ENCODE data around the gene RALGDS. TPM values are rescaled to one million over a fixed set of nuclear protein-coding genes. Genes with fewer than 3 reads are reported as not detected.

Gene RALGDS
- total RNA-seq, 1 experiment from 2014 or later: 40.1 TPM

DNA sequence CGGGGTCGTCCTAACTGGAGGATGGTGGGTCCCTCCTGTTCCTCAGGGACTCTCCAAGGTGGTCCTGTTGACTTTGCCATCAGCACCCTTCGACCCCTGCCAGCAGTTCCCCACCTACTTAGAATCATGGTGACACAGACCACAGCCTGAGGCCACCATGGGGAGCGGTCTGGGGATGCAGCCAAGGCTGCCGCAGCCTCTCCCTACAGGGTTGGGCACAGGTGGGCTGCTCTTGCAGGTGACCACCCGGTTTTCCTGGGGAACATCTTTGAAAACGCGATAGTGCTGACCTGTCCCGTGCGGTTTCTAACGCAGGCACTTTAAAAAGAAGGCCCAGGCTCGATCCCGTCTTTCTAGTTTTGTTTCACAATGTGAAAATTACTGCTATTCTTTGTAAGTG is 72.0 kb downstream of the RALGDS start:
- intact Hi-C loops (cut with micrococcal nuclease; ENCODE audit: unreplicated experiment): no loop called here
- CTCF ChIA-PET: no interaction called here
- no peaks in the 10 kb centered on the region for H3K4me1 ChIP-seq (ENCODE audit: insufficient read depth, low read length, poor library complexity, severe bottlenecking)
- DNase-seq (ENCODE audit: low spot score): no peak
- POLR2A ChIA-PET (ENCODE audit: low non-redundant PET): no interaction called here
- BruUV-seq (replicated peaks): no TSS peak
- H3K4me3 ChIP-seq (ENCODE audit: low read depth, low read length, poor library complexity, severe bottlenecking): no peak overlapping the region
- H3K27me3 ChIP-seq (replicated peaks; ENCODE audit: insufficient read depth, low read depth, low read length, poor library complexity): no peaks in the 10 kb centered on the region
- no peak overlapping the region for H3K27ac ChIP-seq (ENCODE audit: low read depth, low read length, poor library complexity, severe bottlenecking)
- peaks cover 57% of the 10 kb centered on the region for H3K36me3 ChIP-seq (ENCODE audit: insufficient read depth, low read length, poor library complexity, severe bottlenecking)
- no peak for TF ChIP-seq EZH2 (IDR thresholded peaks at IDR 0.05; ENCODE audit: borderline replicate concordance, low read depth, low read length, poor library complexity, severe bottlenecking)
- TF ChIP-seq, protein P1, sequence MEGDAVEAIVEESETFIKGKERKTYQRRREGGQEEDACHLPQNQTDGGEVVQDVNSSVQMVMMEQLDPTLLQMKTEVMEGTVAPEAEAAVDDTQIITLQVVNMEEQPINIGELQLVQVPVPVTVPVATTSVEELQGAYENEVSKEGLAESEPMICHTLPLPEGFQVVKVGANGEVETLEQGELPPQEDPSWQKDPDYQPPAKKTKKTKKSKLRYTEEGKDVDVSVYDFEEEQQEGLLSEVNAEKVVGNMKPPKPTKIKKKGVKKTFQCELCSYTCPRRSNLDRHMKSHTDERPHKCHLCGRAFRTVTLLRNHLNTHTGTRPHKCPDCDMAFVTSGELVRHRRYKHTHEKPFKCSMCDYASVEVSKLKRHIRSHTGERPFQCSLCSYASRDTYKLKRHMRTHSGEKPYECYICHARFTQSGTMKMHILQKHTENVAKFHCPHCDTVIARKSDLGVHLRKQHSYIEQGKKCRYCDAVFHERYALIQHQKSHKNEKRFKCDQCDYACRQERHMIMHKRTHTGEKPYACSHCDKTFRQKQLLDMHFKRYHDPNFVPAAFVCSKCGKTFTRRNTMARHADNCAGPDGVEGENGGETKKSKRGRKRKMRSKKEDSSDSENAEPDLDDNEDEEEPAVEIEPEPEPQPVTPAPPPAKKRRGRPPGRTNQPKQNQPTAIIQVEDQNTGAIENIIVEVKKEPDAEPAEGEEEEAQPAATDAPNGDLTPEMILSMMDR (conservative IDR thresholded peaks at IDR 0.05; ENCODE audit: low read depth, low read length): no peak
- H3K9me3 ChIP-seq (ENCODE audit: low read depth, low read length, poor library complexity, severe bottlenecking): no peaks in the 10 kb centered on the region

DNA sequence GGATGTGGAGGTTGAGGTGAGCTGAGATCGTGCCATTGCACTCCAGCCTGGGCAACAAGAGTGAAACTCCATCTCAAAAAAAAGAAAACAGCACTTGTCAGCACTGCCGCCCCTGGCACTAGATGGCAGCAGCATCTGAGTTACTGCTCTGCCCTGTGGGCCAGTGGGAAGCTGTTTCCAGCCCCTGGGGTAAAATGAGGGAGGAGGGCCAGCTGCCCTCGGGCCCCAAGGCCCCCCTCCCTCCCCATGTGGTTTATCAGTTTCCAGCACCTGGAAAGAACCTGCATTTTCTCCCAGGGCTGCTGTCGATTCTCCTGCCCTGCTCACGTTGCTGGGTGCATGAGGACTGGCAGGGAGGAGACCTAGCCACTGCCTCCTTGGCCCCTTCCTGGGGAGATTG is 72.4 kb downstream of the RALGDS start:
- H3K4me3 ChIP-seq (ENCODE audit: low read depth, low read length, poor library complexity, severe bottlenecking): no peak overlapping the region
- H3K36me3 ChIP-seq (ENCODE audit: insufficient read depth, low read length, poor library complexity, severe bottlenecking): peaks cover 55% of the 10 kb centered on the region
- intact Hi-C loops (cut with micrococcal nuclease; ENCODE audit: unreplicated experiment): no loop called here
- CTCF ChIA-PET: no interaction called here
- H3K27ac ChIP-seq (ENCODE audit: low read depth, low read length, poor library complexity, severe bottlenecking): no peak overlapping the region
- no peak for TF ChIP-seq EZH2 (IDR thresholded peaks at IDR 0.05; ENCODE audit: borderline replicate concordance, low read depth, low read length, poor library complexity, severe bottlenecking)
- TF ChIP-seq, protein P1 (conservative IDR thresholded peaks at IDR 0.05; ENCODE audit: low read depth, low read length): peak; percentile 33
- no peaks in the 10 kb centered on the region for H3K9me3 ChIP-seq (ENCODE audit: low read depth, low read length, poor library complexity, severe bottlenecking)
- POLR2A ChIA-PET (ENCODE audit: low non-redundant PET): no interaction called here
- no peak for DNase-seq (ENCODE audit: low spot score)
- no peaks in the 10 kb centered on the region for H3K4me1 ChIP-seq (ENCODE audit: insufficient read depth, low read length, poor library complexity, severe bottlenecking)
- H3K27me3 ChIP-seq (replicated peaks; ENCODE audit: insufficient read depth, low read depth, low read length, poor library complexity): no peaks in the 10 kb centered on the region
- BruUV-seq (replicated peaks): no TSS peak

Small RNA genes within 50 kb of the gene (microRNA-seq; reads per million reads assigned to microRNA genes)
- gene MIR6877: 22.4 reads per million, percentile 44 among the genes with 10 or more reads in this experiment

Other genes with a start within 250 kb of the RALGDS start
- 0.92 TPM in 1 of 2 replicates, not detected in the other for gene AK8, start 243.0 kb downstream of the RALGDS start, total RNA-seq (2021)
- 2.1 and 4.3 TPM in 2 replicates for gene SPACA9, start 242.3 kb downstream of the RALGDS start, total RNA-seq (2021)
- gene TSC1, start 176.6 kb downstream of the RALGDS start, total RNA-seq (2021): 40.9 and 42.5 TPM in 2 replicates
- gene GFI1B, start 142.5 kb downstream of the RALGDS start, total RNA-seq (2021): not detected in 2 replicates
- gene GTF3C5, start 90.2 kb downstream of the RALGDS start, total RNA-seq (2021): 98.1 and 99.9 TPM in 2 replicates
- 2.8 and 3.4 TPM in 2 replicates for gene CEL, start 59.3 kb downstream of the RALGDS start, total RNA-seq (2021)
- gene GBGT1, start 42.7 kb upstream of the RALGDS start, total RNA-seq (2021): 1.8 and 2.6 TPM in 2 replicates
- gene OBP2B, start 88.0 kb upstream of the RALGDS start, total RNA-seq (2021): not detected in 2 replicates
- gene ABO, start 154.0 kb upstream of the RALGDS start, total RNA-seq (2021): not detected in 2 replicates
- gene SURF6, start 214.9 kb upstream of the RALGDS start, total RNA-seq (2021): 34.7 and 36.6 TPM in 2 replicates
- gene MED22, start 226.9 kb upstream of the RALGDS start, total RNA-seq (2021): 46.2 and 49.6 TPM in 2 replicates
- 1,920 and 1,940 TPM in 2 replicates for gene RPL7A, start 227.0 kb upstream of the RALGDS start, total RNA-seq (2021)
- 41.6 and 53.3 TPM in 2 replicates for gene SURF1, start 235.2 kb upstream of the RALGDS start, total RNA-seq (2021)
- 35.0 and 42.0 TPM in 2 replicates for gene SURF2, start 235.3 kb upstream of the RALGDS start, total RNA-seq (2021)

Data from A673 (cell line).